Osteoblast (primary cell): ENCODE data around the gene TRIM29. TPM values are rescaled to one million over a fixed set of nuclear protein-coding genes. Genes with fewer than 3 reads are reported as not detected.

Experiments used
- DNase-seq: peaks from one replicate; pipeline ENCODE4 v3.0.0; 2011; ENCODE audit warnings: low spot score, mixed read lengths; ENCODE audit not compliant: insufficient read length; ENCODE audit errors: missing footprints
- H2AFZ ChIP-seq: 2 replicates; pipeline ENCODE4 v1.6.0; 2011; ENCODE audit warnings: mild to moderate bottlenecking, low read length
- H3K27ac ChIP-seq: 2 replicates; pipeline ENCODE4 v1.5.1; 2011; ENCODE audit warnings: mild to moderate bottlenecking, low read depth, low read length, moderate library complexity
- H3K27me3 ChIP-seq: 2 replicates; pipeline ENCODE4 v1.6.0; 2012; ENCODE audit warnings: mild to moderate bottlenecking, control low read depth, inconsistent platforms, low read length, moderate library complexity; ENCODE audit not compliant: insufficient read depth
- H3K36me3 ChIP-seq: 2 replicates; pipeline ENCODE4 v1.5.1; 2011; ENCODE audit warnings: mild to moderate bottlenecking, low read length, control low read depth, moderate library complexity; ENCODE audit not compliant: insufficient read depth
- H3K4me1 ChIP-seq: 2 replicates; pipeline ENCODE4 v1.5.1; 2011; ENCODE audit warnings: mild to moderate bottlenecking, low read length, control low read depth, moderate library complexity; ENCODE audit not compliant: insufficient read depth
- H3K4me2 ChIP-seq: 2 replicates; pipeline ENCODE4 v1.6.0; 2011; ENCODE audit warnings: mild to moderate bottlenecking, low read length; ENCODE audit not compliant: insufficient read depth
- H3K4me3 ChIP-seq: fragments of 200-600 bp; sonication (generic); 3 replicates; pipeline ENCODE4 v1.5.1; 2012; ENCODE audit warnings: mild to moderate bottlenecking, low read length, inconsistent platforms; ENCODE audit not compliant: insufficient read depth
- H3K79me2 ChIP-seq: 2 replicates; pipeline ENCODE4 v1.6.0; 2012; ENCODE audit warnings: mild to moderate bottlenecking, low read length, control low read depth, inconsistent platforms; ENCODE audit not compliant: insufficient read depth
- H3K9me3 ChIP-seq: 2 replicates; pipeline ENCODE4 v1.5.1; 2011; ENCODE audit warnings: low read depth, low read length, control low read depth
- H4K20me1 ChIP-seq: 2 replicates; pipeline ENCODE4 v1.6.0; 2012; ENCODE audit warnings: mild to moderate bottlenecking, low read length, control low read depth; ENCODE audit not compliant: insufficient read depth
- total RNA-seq: library from RNA; depleted of rRNA; stranded (reverse); fragments of >200 nt; gene quantifications from 2 replicates; pipeline ENCODE4 v1.2.3, GENCODE V29; 2012
- TF ChIP-seq, protein P1 (sequence below): IDR thresholded peaks from 2 replicates; pipeline ENCODE4 v1.5.1; 2011; ENCODE audit warnings: mild to moderate bottlenecking, low read depth, low read length, moderate library complexity; ENCODE audit errors: extremely low read depth

TRIM29 gene
- total RNA-seq, 1 donor: 0.36 TPM

GRCh38 chr11:120061761-120062560 is 76.0 kb downstream of the TRIM29 start:
- peaks cover 12% of the 10 kb centered on the region for H3K27me3 ChIP-seq
- no peak overlapping the region for H3K4me2 ChIP-seq
- H4K20me1 ChIP-seq: no peaks in the 10 kb centered on the region
- no peaks in the 10 kb centered on the region for H3K36me3 ChIP-seq
- no peaks in the 10 kb centered on the region for H3K4me1 ChIP-seq
- no peak overlapping the region for H3K27ac ChIP-seq
- H3K4me3 ChIP-seq: no peak overlapping the region
- no peak for DNase-seq
- TF ChIP-seq, protein P1, sequence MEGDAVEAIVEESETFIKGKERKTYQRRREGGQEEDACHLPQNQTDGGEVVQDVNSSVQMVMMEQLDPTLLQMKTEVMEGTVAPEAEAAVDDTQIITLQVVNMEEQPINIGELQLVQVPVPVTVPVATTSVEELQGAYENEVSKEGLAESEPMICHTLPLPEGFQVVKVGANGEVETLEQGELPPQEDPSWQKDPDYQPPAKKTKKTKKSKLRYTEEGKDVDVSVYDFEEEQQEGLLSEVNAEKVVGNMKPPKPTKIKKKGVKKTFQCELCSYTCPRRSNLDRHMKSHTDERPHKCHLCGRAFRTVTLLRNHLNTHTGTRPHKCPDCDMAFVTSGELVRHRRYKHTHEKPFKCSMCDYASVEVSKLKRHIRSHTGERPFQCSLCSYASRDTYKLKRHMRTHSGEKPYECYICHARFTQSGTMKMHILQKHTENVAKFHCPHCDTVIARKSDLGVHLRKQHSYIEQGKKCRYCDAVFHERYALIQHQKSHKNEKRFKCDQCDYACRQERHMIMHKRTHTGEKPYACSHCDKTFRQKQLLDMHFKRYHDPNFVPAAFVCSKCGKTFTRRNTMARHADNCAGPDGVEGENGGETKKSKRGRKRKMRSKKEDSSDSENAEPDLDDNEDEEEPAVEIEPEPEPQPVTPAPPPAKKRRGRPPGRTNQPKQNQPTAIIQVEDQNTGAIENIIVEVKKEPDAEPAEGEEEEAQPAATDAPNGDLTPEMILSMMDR: no peak
- no peaks in the 10 kb centered on the region for H3K9me3 ChIP-seq
- H3K79me2 ChIP-seq: no peaks in the 10 kb centered on the region
- H2AFZ ChIP-seq: no peak overlapping the region

Other genes starting within 250 kb of the TRIM29 start
- gene OAF, start 72.9 kb upstream of the TRIM29 start, total RNA-seq: 7.2 and 10.3 TPM in 2 replicates
- gene POU2F3, start 102.0 kb upstream of the TRIM29 start, total RNA-seq: under 0.01 TPM in 1 of 2 replicates, not detected in the other
- 11.5 and 11.9 TPM in 2 replicates for gene TLCD5, start 187.2 kb upstream of the TRIM29 start, total RNA-seq
- 118 and 134 TPM in 2 replicates for gene ARHGEF12, start 198.3 kb upstream of the TRIM29 start, total RNA-seq